C4-2B (cell line): ENCODE data around the gene RIPOR2.

Source experiments
- CTCF ChIP-seq: fragments of 450-650 bp; conservative IDR thresholded peaks from 2 replicates; pipeline ENCODE4 v1.5.1; 2017; ENCODE audit warnings: mild to moderate bottlenecking
- ZFX ChIP-seq: fragments of 450-650 bp; IDR thresholded peaks from 2 replicates; pipeline ENCODE4 v1.6.1; 2017

GRCh38 chr6:24795106-24795505 lies 140.7 kb downstream of the RIPOR2 start:
- no peak for TF ChIP-seq CTCF
- no peak for TF ChIP-seq ZFX
